Esophagus muscularis mucosa (tissue), 3 donors: Measurements from ENCODE around the gene MYH7B.

Experiments
- POLR2A ChIP-seq: fragments of 450-650 bp; IDR thresholded peaks from one replicate; pipeline ENCODE4 v1.6.1; 2017; ENCODE audit warnings: antibody characterized with exemption, moderate library complexity, mild to moderate bottlenecking, low read depth
- TF ChIP-seq, protein P1 (sequence below), 3 experiments: fragments of 200-600 bp in 2 of 3; fragments of 450-650 bp in 1 of 3; sonication (generic) in 2 of 3; IDR thresholded peaks; one replicate each; pipeline ENCODE4 v1.5.1; 2017 to 2019; ENCODE audit warnings: antibody characterized with exemption in 3 of 3, mild to moderate bottlenecking in 2 of 3, moderate library complexity in 1 of 3

DNA sequence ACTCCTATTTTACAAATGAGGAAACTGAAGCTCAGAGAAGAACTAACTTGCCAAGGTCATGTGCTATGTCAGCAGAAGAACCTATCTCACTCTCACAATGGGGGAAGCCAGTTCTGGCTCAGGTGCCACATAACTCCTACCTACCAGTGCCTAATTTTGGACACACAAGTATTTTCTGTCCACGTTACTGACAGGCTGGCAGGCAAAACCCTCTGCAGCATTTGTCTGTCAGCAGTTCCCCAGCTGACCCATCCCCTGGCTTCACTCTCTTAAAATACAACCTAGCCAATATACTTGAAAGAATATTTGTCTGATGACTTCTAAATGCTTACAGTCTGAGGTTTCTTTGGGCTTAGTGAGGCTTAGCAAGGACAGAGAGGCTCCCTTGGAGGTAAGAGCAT, 15.6 kb upstream of the MYH7B start:
- TF ChIP-seq, protein P1, sequence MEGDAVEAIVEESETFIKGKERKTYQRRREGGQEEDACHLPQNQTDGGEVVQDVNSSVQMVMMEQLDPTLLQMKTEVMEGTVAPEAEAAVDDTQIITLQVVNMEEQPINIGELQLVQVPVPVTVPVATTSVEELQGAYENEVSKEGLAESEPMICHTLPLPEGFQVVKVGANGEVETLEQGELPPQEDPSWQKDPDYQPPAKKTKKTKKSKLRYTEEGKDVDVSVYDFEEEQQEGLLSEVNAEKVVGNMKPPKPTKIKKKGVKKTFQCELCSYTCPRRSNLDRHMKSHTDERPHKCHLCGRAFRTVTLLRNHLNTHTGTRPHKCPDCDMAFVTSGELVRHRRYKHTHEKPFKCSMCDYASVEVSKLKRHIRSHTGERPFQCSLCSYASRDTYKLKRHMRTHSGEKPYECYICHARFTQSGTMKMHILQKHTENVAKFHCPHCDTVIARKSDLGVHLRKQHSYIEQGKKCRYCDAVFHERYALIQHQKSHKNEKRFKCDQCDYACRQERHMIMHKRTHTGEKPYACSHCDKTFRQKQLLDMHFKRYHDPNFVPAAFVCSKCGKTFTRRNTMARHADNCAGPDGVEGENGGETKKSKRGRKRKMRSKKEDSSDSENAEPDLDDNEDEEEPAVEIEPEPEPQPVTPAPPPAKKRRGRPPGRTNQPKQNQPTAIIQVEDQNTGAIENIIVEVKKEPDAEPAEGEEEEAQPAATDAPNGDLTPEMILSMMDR (IDR thresholded peaks at IDR 0.05): no peak
- no peak for TF ChIP-seq POLR2A
